GM23248 (cell line): ENCODE measurements around the gene TRMT1.

Source experiments
- EZH2 ChIP-seq: fragments of 200-600 bp; sonication (generic); IDR thresholded peaks from 2 replicates; pipeline ENCODE4 v1.6.1; 2018; ENCODE audit warnings: antibody characterized with exemption, mild to moderate bottlenecking; ENCODE audit not compliant: insufficient read depth, poor library complexity, severe bottlenecking
- EZH2phosphoT487 ChIP-seq: fragments of 200-600 bp; sonication (generic); IDR thresholded peaks from 2 replicates; pipeline ENCODE4 v1.6.1; 2018; ENCODE audit warnings: antibody characterized with exemption, moderate library complexity, mild to moderate bottlenecking, low read depth; ENCODE audit not compliant: insufficient read depth

DNA sequence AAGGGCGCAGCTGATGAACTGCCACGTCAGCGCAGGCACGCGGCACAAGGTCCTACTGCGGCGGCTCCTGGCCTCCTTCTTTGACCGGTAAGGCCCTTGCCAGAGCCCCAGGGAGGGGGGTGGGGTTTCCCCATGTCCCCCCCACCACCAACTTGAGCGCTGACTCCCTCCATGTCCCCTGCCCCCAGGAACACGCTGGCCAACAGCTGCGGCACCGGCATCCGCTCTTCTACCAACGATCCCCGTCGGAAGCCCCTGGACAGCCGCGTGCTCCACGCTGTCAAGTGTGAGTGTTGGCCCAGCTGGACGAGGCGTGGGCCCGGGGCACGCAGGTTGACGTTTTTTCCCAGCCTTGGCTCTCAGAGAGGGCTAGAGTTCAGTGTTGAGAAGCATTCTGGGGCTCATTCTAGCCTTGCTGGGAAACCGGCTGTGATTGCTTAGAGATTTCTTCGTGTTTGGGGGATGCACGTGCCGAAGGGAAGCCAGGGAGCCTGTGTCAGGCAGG, 20.8 kb upstream of the TRMT1 start:
- TF ChIP-seq EZH2 (no peak), EZH2phosphoT487 (no peak)
